Nephron (organoid): Measurements from ENCODE around the gene DIS3L2.
A peak's percentile ranks its signal among the peaks of the same experiment; 100 is the strongest.

ENCODE experiments used
- H3K27ac Mint-ChIP-seq, 3 experiments: 2 replicates each; pipeline ENCODE4 v1.8.0; 2020; ENCODE audit warnings: mixed read lengths in 3 of 3, mild to moderate bottlenecking in 2 of 3, moderate library complexity in 1 of 3
- H3K27me3 Mint-ChIP-seq: 2 replicates; pipeline ENCODE4 v1.8.0; 2021; ENCODE audit warnings: low read depth, mild to moderate bottlenecking, moderate library complexity, mixed read lengths
- H3K36me3 Mint-ChIP-seq: 2 replicates; pipeline ENCODE4 v1.8.0; 2020; ENCODE audit warnings: low read depth, mixed read lengths
- H3K4me1 Mint-ChIP-seq: 2 replicates; pipeline ENCODE4 v1.8.0; 2020; ENCODE audit warnings: mixed read lengths
- H3K4me3 Mint-ChIP-seq, 3 experiments: 2 replicates each; pipeline ENCODE4 v1.8.0; 2020; ENCODE audit warnings: mild to moderate bottlenecking in 3 of 3, mixed read lengths in 3 of 3, moderate library complexity in 2 of 3
- H3K9me3 Mint-ChIP-seq: 2 replicates; pipeline ENCODE4 v1.8.0; 2020; ENCODE audit warnings: mixed read lengths
- CTCF ChIP-seq, 3 experiments: fragments of 200-600 bp; sonication (generic); IDR thresholded peaks; one replicate each; pipeline ENCODE4 v1.5.0; 2021; ENCODE audit warnings: antibody characterized with exemption in 3 of 3; ENCODE audit not compliant: unreplicated experiment in 3 of 3

Gene DIS3L2

DNA sequence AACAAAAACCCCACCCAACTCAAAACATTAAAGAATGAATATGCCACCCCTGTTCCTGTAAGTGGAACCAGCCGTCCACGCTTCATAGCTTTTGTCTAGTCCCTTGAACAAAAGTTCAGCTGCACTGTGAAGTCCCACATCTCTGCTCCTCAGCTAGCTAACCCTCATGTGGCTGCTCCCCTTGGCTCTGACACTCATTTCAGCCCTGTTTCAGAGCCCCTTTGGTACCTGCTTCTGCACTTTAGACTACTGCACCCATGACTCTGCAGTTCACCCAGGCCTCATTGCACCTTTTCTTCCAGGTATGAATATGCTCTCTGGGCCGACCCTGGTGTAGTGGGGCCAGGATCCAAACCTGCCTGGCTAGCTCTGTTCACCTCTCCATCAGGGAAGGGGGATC, 155.3 kb downstream of the DIS3L2 start:
- Mint-ChIP-seq H3K9me3 (no peaks in the 10 kb centered on the region), H3K4me3 (no peak overlapping the region), H3K36me3 (peaks cover 13% of the 10 kb centered on the region), H3K27ac (no peak overlapping the region), H3K4me1 (peaks cover 10% of the 10 kb centered on the region), H3K27me3 (no peaks in the 10 kb centered on the region)
- TF ChIP-seq CTCF (IDR thresholded peaks at IDR 0.05; ENCODE audit: unreplicated experiment in 3 of 3) = no peak

- TF ChIP-seq CTCF (IDR thresholded peaks at IDR 0.05; ENCODE audit: unreplicated experiment in 3 of 3) = no peak
- Mint-ChIP-seq H3K36me3 (peaks cover 10% of the 10 kb centered on the region), H3K9me3 (no peaks in the 10 kb centered on the region), H3K4me1 (peaks cover 10% of the 10 kb centered on the region), H3K27ac (no peak overlapping the region), H3K4me3 (no peak overlapping the region), H3K27me3 (no peaks in the 10 kb centered on the region)
These were observed 155.9 kb downstream of the DIS3L2 start for GRCh38 chr2:232117413-232117812.

GRCh38 chr2:232120911-232121310, 159.4 kb downstream of the DIS3L2 start:
- peaks cover 10% of the 10 kb centered on the region for H3K4me1 Mint-ChIP-seq

GRCh38 chr2:232124309-232124708, 162.8 kb downstream of the DIS3L2 start:
- peaks cover 4% of the 10 kb centered on the region for H3K36me3 Mint-ChIP-seq
- peaks cover 3% of the 10 kb centered on the region for H3K9me3 Mint-ChIP-seq
- no peak overlapping the region for H3K27ac Mint-ChIP-seq
- no peak for TF ChIP-seq CTCF (IDR thresholded peaks at IDR 0.05; ENCODE audit: unreplicated experiment in 3 of 3)
- H3K4me3 Mint-ChIP-seq = no peak overlapping the region
- peaks cover 12% of the 10 kb centered on the region for H3K4me1 Mint-ChIP-seq
- H3K27me3 Mint-ChIP-seq = no peaks in the 10 kb centered on the region

More at GRCh38 chr2:232120911-232121310, 159.4 kb downstream of the DIS3L2 start:
- no peak overlapping the region for H3K4me3 Mint-ChIP-seq
- H3K27ac Mint-ChIP-seq = peak overlapping the region in 2 of 3 experiments; percentile 19 to 20
- TF ChIP-seq CTCF (IDR thresholded peaks at IDR 0.05; ENCODE audit: unreplicated experiment in 3 of 3) = no peak
- peaks cover 3% of the 10 kb centered on the region for H3K9me3 Mint-ChIP-seq
- H3K36me3 Mint-ChIP-seq = peaks cover 10% of the 10 kb centered on the region
- H3K27me3 Mint-ChIP-seq = no peaks in the 10 kb centered on the region

GRCh38 chr2:232126301-232127099, 165.0 kb downstream of the DIS3L2 start:
- H3K4me1 Mint-ChIP-seq = peaks cover 7% of the 10 kb centered on the region
- no peak overlapping the region for H3K27ac Mint-ChIP-seq
- no peaks in the 10 kb centered on the region for H3K27me3 Mint-ChIP-seq
- no peak for TF ChIP-seq CTCF (IDR thresholded peaks at IDR 0.05; ENCODE audit: unreplicated experiment in 3 of 3)
- peaks cover 9% of the 10 kb centered on the region for H3K36me3 Mint-ChIP-seq
- H3K9me3 Mint-ChIP-seq = peaks cover 3% of the 10 kb centered on the region
- H3K4me3 Mint-ChIP-seq = no peak overlapping the region

DNA sequence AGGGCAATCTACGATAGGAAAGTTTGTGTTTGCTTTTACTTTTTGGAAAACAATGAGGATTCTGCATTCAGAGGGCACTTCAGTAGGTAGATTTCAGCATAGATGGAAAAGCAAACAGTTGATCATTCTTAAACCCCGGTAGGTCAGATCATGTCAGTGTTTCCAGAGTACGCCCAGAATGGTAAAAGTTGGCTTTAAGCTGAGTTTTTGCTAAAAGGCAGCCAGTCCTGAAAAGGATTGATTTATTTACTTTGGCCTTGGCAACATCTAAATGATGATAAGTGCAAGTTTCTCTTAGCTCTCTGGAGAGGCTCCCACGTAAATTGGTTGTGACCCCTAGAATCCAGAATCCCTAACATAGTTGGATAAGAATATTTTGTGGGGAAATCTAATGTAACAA, 168.0 kb downstream of the DIS3L2 start:
- no peak overlapping the region for H3K4me3 Mint-ChIP-seq
- H3K4me1 Mint-ChIP-seq = peaks cover 7% of the 10 kb centered on the region
- no peaks in the 10 kb centered on the region for H3K27me3 Mint-ChIP-seq
- peaks cover 3% of the 10 kb centered on the region for H3K9me3 Mint-ChIP-seq
- H3K27ac Mint-ChIP-seq = peak overlapping the region in 2 of 3 experiments; percentile 20 to 59
- no peak for TF ChIP-seq CTCF (IDR thresholded peaks at IDR 0.05; ENCODE audit: unreplicated experiment in 3 of 3)
- peaks cover 23% of the 10 kb centered on the region for H3K36me3 Mint-ChIP-seq
